Suppressor macrophage treated with lipopolysaccharide for 4 hours (primary cell): Measurements from ENCODE around the gene G3BP2.
A peak's percentile ranks its signal among the peaks of the same experiment; 100 is the strongest.
"Not testable (repeated sequence)": the region's sequence is repeated elsewhere in the genome, so short reads cannot be mapped to it uniquely, and the experiment has no call there.

Experiments
- DNase-seq: peaks from one replicate; pipeline ENCODE4 v3.0.0-alpha.2; 2020

Gene G3BP2

GRCh38 chr4:75683482-75684155 lies 10.4 kb upstream of the G3BP2 start:
- DNase-seq: no peak

GRCh38 chr4:75679876-75680575 lies 6.8 kb upstream of the G3BP2 start:
- no peak for DNase-seq

- no peak for DNase-seq
Measured at GRCh38 chr4:75678965-75679364, 5.8 kb upstream of the G3BP2 start.

GRCh38 chr4:75678473-75678872 lies 5.3 kb upstream of the G3BP2 start:
- no peak for DNase-seq

- DNase-seq: no peak
Measured at GRCh38 chr4:75675004-75675531, 1.9 kb upstream of the G3BP2 start.

GRCh38 chr4:75673959-75674328 lies 733 bp upstream of the G3BP2 start:
- DNase-seq: no peak

GRCh38 chr4:75672461-75673026 lies 667 bp downstream of the G3BP2 start:
- peak; percentile 76 for DNase-seq

- no peak for DNase-seq
Measured at GRCh38 chr4:75671802-75672421, 1.3 kb downstream of the G3BP2 start.

- DNase-seq: no peak
Measured at GRCh38 chr4:75668596-75668995, 4.6 kb downstream of the G3BP2 start.

GRCh38 chr4:75667636-75668035 lies 5.6 kb downstream of the G3BP2 start:
- not testable (repeated sequence) for DNase-seq

GRCh38 chr4:75666299-75666698 lies 6.9 kb downstream of the G3BP2 start:
- DNase-seq: no peak

- DNase-seq: not testable (repeated sequence)
Measured at GRCh38 chr4:75664604-75665003, 8.6 kb downstream of the G3BP2 start.

GRCh38 chr4:75662626-75663025 lies 10.6 kb downstream of the G3BP2 start:
- DNase-seq: no peak

GRCh38 chr4:75660491-75660890 lies 12.7 kb downstream of the G3BP2 start:
- no peak for DNase-seq

- DNase-seq: no peak
Measured at GRCh38 chr4:75659512-75660031, 13.6 kb downstream of the G3BP2 start.

GRCh38 chr4:75658876-75659275 lies 14.3 kb downstream of the G3BP2 start:
- no peak for DNase-seq

GRCh38 chr4:75655562-75655961 lies 17.6 kb downstream of the G3BP2 start:
- no peak for DNase-seq

- no peak for DNase-seq
Measured at GRCh38 chr4:75654905-75655304, 18.3 kb downstream of the G3BP2 start.

- no peak for DNase-seq
Measured at GRCh38 chr4:75653845-75654503, 19.2 kb downstream of the G3BP2 start.

GRCh38 chr4:75644095-75644494 lies 29.1 kb downstream of the G3BP2 start:
- DNase-seq: no peak

GRCh38 chr4:75643651-75644050 lies 29.6 kb downstream of the G3BP2 start:
- no peak for DNase-seq

- DNase-seq: peak; percentile 70
Measured at GRCh38 chr4:75639124-75639695, 34.0 kb downstream of the G3BP2 start.
